ENCODE results near the gene RND3. TPM values are rescaled to one million over a fixed set of nuclear protein-coding genes. Genes with fewer than 3 reads are reported as not detected.

The RND3 gene
- polyA plus RNA-seq, 4 donors, result 14.8 to 36.2 (median 24.5) TPM

DNA sequence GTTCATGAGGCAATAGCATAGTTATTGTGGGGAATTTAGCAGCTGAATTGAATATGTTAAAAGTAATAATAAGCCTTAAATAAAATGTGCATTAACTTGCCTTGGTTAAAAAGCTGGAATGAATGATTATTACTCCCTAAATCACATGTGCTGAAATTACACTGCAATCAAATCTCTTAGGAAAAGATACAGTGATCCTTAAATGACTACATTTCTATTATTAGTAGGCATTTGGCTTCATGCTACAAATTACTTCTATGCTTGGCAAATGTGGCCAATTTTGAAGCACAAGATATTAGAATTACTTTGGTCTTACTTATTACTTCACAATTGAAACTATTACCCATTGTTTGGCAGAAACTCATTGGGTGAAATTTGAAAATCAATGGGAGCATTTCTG is 5.4 kb downstream of the RND3 start:
- peaks cover 0 to 2% (median 0%) of the 10 kb centered on the region in 3 donors for H3K36me3 ChIP-seq (ENCODE audit: control insufficient read depth in 3 of 3, insufficient read depth in 2 of 3, low read depth in 1 of 3, low read length in 3 of 3)
- FAIRE-seq, result no peak
- H3K4me1 ChIP-seq (ENCODE audit: control insufficient read depth in 3 of 3, insufficient read depth in 2 of 3, low read depth in 1 of 3, low read length in 2 of 3), result peaks cover 5 to 41% (median 9%) of the 10 kb centered on the region in 3 donors
- no peak overlapping the region for H3K27ac ChIP-seq (ENCODE audit: low read depth in 1 of 3, low read length in 2 of 3)
- H3K4me3 ChIP-seq (ENCODE audit: low read depth in 1 of 3, low read length in 3 of 3), result no peak overlapping the region
- peaks cover 0 to 6% (median 0%) of the 10 kb centered on the region in 3 donors for H3K27me3 ChIP-seq (ENCODE audit: control insufficient read depth in 3 of 3, insufficient read depth in 3 of 3, low read length in 3 of 3)
- DNase-seq, result no peak
- no peaks in the 10 kb centered on the region for H3K9me3 ChIP-seq (ENCODE audit: control insufficient read depth in 2 of 2, insufficient read depth in 1 of 2, low read depth in 1 of 2, low read length in 1 of 2)

DNA sequence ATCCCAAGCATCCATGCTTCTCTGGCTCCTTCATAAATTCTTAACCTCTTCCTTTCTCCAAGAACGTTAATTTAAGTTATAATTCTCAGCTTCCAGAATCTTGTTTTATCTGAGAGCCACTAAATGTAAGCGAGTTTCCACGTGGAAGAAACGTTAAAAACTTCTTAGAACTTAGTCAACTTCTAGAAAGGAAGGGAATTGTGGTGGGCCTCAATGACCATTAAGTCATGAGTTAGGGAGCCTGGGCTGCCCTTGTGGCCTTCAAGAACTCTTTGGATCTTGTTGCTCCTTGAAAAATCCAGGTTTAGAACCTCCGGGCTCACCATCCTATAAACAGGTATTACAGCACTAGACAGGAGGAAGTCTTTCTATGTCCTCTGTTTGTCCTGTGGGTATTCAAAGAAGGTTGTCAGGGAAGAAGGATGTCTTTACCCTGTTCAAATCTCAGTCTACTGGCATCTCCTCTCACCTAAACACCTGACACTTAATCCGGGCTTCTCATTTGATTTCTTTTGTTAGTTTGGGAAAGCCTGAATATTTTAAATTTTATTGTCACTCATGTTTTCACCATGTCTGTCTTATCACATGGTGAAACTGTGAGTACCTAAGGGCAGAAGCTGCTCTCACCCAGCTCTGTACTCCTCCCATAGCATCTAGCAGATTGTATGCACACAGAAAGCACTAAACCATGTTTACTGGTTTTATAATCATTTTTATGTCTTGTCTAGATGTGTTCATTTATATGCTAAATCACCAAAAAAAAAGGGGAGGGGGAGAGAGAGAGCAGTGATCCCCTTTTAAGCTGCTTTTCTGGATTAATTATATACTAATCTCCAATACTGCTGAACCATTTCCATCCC is 6.3 kb downstream of the RND3 start:
- Histone ChIP-seq H3K9me3 (ENCODE audit: control insufficient read depth in 2 of 2, insufficient read depth in 1 of 2, low read depth in 1 of 2, low read length in 1 of 2) (no peaks in the 10 kb centered on the region), H3K4me1 (ENCODE audit: control insufficient read depth in 3 of 3, insufficient read depth in 2 of 3, low read depth in 1 of 3, low read length in 2 of 3) (peaks cover 7 to 50% (median 12%) of the 10 kb centered on the region in 3 donors), H3K4me3 (ENCODE audit: low read depth in 1 of 3, low read length in 3 of 3) (no peak overlapping the region), H3K27ac (ENCODE audit: low read depth in 1 of 3, low read length in 2 of 3) (no peak overlapping the region), H3K27me3 (ENCODE audit: control insufficient read depth in 3 of 3, insufficient read depth in 3 of 3, low read length in 3 of 3) (peaks cover 0 to 4% (median 0%) of the 10 kb centered on the region in 3 donors), H3K36me3 (ENCODE audit: control insufficient read depth in 3 of 3, insufficient read depth in 2 of 3, low read depth in 1 of 3, low read length in 3 of 3) (peaks cover 0 to 2% (median 0%) of the 10 kb centered on the region in 3 donors)
- WGBS, 3 donors, result 87 to 91% (median 90%) methylated on average over 6 of the region's 6 CpGs
- DNase-seq (no peak), FAIRE-seq (no peak)

DNA sequence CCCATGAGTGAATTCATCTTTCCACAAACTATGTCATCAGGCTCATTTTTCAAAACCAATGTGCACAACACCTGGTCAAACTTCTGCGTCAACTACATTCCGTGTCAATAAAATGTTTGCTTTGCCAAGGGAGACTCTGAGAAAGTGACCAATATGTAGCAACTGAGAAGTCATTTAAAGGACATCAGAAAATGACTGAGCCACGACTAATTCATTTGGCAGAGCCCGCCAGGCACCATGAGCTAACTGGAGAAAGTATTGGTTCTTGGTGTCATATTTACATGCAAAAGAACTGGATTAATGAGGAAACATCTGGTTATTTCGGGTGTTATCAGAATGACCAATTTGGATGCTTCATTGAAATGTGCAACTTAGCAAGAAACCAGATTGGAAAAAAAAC is 7.2 kb downstream of the RND3 start:
- no peak for FAIRE-seq
- peak overlapping the region in 1 of 3 donors; percentile 94 for H3K27ac ChIP-seq (ENCODE audit: low read depth in 1 of 3, low read length in 2 of 3)
- WGBS, 3 donors, result 79 to 90% (median 81%) methylated on average over 5 of the region's 5 CpGs
- H3K9me3 ChIP-seq (ENCODE audit: control insufficient read depth in 2 of 2, insufficient read depth in 1 of 2, low read depth in 1 of 2, low read length in 1 of 2), result no peaks in the 10 kb centered on the region
- no peak for DNase-seq
- H3K4me3 ChIP-seq (ENCODE audit: low read depth in 1 of 3, low read length in 3 of 3), result no peak overlapping the region
- H3K36me3 ChIP-seq (ENCODE audit: control insufficient read depth in 3 of 3, insufficient read depth in 2 of 3, low read depth in 1 of 3, low read length in 3 of 3), result peaks cover 0 to 2% (median 0%) of the 10 kb centered on the region in 3 donors
- peaks cover 8 to 59% (median 13%) of the 10 kb centered on the region in 3 donors for H3K4me1 ChIP-seq (ENCODE audit: control insufficient read depth in 3 of 3, insufficient read depth in 2 of 3, low read depth in 1 of 3, low read length in 2 of 3)
- no peaks in the 10 kb centered on the region for H3K27me3 ChIP-seq (ENCODE audit: control insufficient read depth in 3 of 3, insufficient read depth in 3 of 3, low read length in 3 of 3)

DNA sequence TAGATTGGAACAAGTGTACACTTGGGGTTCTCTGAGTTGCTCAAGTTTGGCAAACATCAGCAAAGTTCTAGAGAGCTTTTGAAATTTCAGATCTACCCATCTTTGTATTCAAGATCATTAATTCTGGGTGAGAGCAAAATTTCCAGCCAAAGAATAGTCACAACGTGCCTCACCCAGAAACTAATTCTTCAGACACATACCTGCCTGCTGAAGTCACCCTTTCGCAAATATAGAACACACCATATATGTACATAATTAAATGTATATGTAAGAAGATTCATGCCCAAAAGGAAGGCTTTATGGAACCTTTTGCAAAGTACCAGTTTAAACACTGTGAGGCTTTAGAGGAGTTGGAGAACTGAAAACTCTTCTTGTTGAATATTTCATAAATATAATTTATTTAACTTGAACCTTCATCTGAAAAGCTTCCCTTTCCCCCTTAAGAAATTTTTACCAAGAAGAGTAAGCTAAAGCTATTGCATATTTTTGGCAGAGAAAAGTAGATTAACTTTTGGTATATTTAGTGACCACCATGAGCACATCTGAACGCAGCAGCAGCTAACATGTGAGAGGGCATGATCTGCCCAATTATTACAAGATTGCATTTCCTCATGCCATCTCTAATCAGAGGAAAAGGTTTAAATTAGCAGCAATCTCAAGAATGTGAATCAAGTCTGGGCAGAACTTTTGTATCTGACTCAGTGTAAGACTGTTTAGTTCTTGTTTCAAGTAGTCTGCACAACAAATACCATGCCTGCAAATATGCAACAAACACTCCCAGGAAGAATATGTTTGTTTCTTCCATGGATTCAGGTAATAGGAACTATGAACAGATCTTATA is 8.2 kb downstream of the RND3 start:
- H3K4me3 ChIP-seq (ENCODE audit: low read depth in 1 of 3, low read length in 3 of 3), result no peak overlapping the region
- FAIRE-seq, result no peak

DNA sequence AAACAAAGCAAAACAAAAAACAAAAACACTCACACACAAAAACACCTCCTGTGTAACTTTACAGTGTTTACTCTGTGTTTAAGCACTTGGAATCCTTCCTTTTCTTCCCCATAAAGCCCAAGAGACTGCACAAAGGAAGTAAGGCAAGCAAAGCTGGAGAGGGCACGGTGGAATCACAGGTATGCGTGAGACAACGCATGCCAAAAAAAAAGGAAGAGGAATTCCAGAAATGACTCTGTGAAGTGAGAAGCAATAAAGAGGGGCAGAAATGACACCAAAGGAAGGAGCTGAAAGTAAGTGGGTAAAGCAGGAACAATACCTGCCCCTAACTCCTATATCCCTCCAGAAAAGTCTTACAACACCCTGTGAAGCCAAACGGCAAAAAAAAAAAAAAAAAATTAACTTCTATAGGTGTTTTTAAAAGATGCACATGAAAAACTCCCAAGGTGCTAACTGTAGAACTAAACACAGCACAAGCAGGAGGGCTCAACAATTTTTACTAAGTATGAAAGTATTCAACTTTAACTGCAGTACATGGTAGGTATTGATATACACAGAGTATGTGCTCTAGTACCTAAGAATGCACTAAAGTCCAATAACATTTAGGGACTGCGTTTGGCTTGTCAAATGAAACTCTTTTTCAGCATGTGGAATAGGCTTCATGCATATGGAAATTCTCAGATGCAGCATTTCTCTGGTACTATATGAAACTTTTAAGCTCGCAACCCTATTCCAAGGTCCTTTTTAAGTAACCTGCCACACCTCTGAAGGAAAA is 9.1 kb downstream of the RND3 start:
- peak overlapping the region; percentile 44 to 94 (median 51) for H3K27ac ChIP-seq (ENCODE audit: low read depth in 1 of 3, low read length in 2 of 3)
- peak in 1 of 2 donors; percentile 43 for DNase-seq
- H3K4me1 ChIP-seq (ENCODE audit: control insufficient read depth in 3 of 3, insufficient read depth in 2 of 3, low read depth in 1 of 3, low read length in 2 of 3), result peaks cover 13 to 59% (median 17%) of the 10 kb centered on the region in 3 donors
- peak overlapping the region in 1 of 3 donors; percentile 19 for H3K4me3 ChIP-seq (ENCODE audit: low read depth in 1 of 3, low read length in 3 of 3)
- H3K36me3 ChIP-seq (ENCODE audit: control insufficient read depth in 3 of 3, insufficient read depth in 2 of 3, low read depth in 1 of 3, low read length in 3 of 3), result peaks cover 0 to 7% (median 0%) of the 10 kb centered on the region in 3 donors
- WGBS, 3 donors, result 21 to 45% (median 29%) methylated on average over 6 of the region's 6 CpGs
- no peak for FAIRE-seq
- H3K9me3 ChIP-seq (ENCODE audit: control insufficient read depth in 2 of 2, insufficient read depth in 1 of 2, low read depth in 1 of 2, low read length in 1 of 2), result no peaks in the 10 kb centered on the region
- no peaks in the 10 kb centered on the region for H3K27me3 ChIP-seq (ENCODE audit: control insufficient read depth in 3 of 3, insufficient read depth in 3 of 3, low read length in 3 of 3)

More for the DNA sequence above, 8.2 kb downstream of the RND3 start:
- Histone ChIP-seq H3K4me1 (ENCODE audit: control insufficient read depth in 3 of 3, insufficient read depth in 2 of 3, low read depth in 1 of 3, low read length in 2 of 3) (peaks cover 14 to 57% (median 16%) of the 10 kb centered on the region in 3 donors), H3K27me3 (ENCODE audit: control insufficient read depth in 3 of 3, insufficient read depth in 3 of 3, low read length in 3 of 3) (no peaks in the 10 kb centered on the region), H3K9me3 (ENCODE audit: control insufficient read depth in 2 of 2, insufficient read depth in 1 of 2, low read depth in 1 of 2, low read length in 1 of 2) (no peaks in the 10 kb centered on the region), H3K36me3 (ENCODE audit: control insufficient read depth in 3 of 3, insufficient read depth in 2 of 3, low read depth in 1 of 3, low read length in 3 of 3) (peaks cover 0 to 2% (median 0%) of the 10 kb centered on the region in 3 donors), H3K27ac (ENCODE audit: low read depth in 1 of 3, low read length in 2 of 3) (peak overlapping the region in 2 of 3 donors; percentile 36 to 94)
- 59 to 70% (median 66%) methylated on average over 3 of the region's 3 CpGs for WGBS, 3 donors
- DNase-seq, result peak in 1 of 2 donors; percentile 49

DNA sequence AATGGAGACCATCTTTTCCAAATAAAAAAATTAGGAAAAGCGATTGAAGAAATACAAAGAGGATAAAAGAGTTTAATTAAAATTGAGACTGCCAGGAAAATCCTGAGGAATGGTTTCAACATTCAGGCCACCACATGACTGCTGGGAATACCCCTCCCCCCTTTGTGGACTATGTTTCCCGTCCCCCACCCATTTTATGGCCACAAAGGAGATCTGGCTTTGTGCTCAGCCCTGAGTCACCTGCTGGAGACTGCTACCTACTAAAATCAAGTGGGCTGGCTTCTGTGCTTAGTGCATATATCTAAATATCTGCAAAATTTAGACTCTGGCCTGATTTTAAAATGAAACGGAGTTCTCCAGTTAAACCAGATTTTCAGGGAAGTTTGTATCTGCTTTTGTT is 10.1 kb downstream of the RND3 start:
- Histone ChIP-seq H3K36me3 (ENCODE audit: control insufficient read depth in 3 of 3, insufficient read depth in 2 of 3, low read depth in 1 of 3, low read length in 3 of 3) (peaks cover 0 to 7% (median 0%) of the 10 kb centered on the region in 3 donors), H3K27me3 (ENCODE audit: control insufficient read depth in 3 of 3, insufficient read depth in 3 of 3, low read length in 3 of 3) (no peaks in the 10 kb centered on the region), H3K4me3 (ENCODE audit: low read depth in 1 of 3, low read length in 3 of 3) (no peak overlapping the region), H3K27ac (ENCODE audit: low read depth in 1 of 3, low read length in 2 of 3) (peak overlapping the region; percentile 84 to 94 (median 90)), H3K4me1 (ENCODE audit: control insufficient read depth in 3 of 3, insufficient read depth in 2 of 3, low read depth in 1 of 3, low read length in 2 of 3) (peaks cover 10 to 61% (median 21%) of the 10 kb centered on the region in 3 donors), H3K9me3 (ENCODE audit: control insufficient read depth in 2 of 2, insufficient read depth in 1 of 2, low read depth in 1 of 2, low read length in 1 of 2) (no peaks in the 10 kb centered on the region)
- no peak for FAIRE-seq
- peak; percentile 88 to 92 for DNase-seq
- 24 to 45% (median 43%) methylated on average over 3 of the region's 3 CpGs for WGBS, 3 donors

DNA sequence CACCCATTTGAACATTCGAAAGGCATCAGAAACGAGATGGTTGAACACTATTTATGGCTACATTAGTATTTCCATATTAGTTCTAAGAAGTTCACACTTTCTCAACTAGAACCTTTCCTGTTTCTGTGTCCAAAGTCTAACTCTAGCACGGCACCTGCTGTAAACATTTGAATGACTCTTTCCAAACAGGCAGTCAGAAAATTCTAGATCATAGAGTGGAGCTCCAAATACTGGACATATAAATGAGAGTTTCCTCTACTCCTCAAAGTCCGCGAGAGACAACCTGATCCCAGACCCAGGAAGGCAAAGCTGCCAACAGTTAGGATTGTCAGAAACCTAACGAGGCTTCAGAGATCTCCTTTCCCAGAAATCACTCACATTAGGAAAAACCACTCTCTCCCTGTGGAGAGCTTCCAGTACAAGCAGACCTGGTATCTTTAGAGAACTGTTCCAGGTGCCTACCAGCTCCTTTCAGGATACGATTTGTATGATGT is 10.6 kb downstream of the RND3 start:
- peak; percentile 74 to 82 for DNase-seq
- H3K4me3 ChIP-seq (ENCODE audit: low read depth in 1 of 3, low read length in 3 of 3), result peak overlapping the region in 1 of 3 donors; percentile 1
- H3K27me3 ChIP-seq (ENCODE audit: control insufficient read depth in 3 of 3, insufficient read depth in 3 of 3, low read length in 3 of 3), result no peaks in the 10 kb centered on the region
- peaks cover 0 to 7% (median 0%) of the 10 kb centered on the region in 3 donors for H3K36me3 ChIP-seq (ENCODE audit: control insufficient read depth in 3 of 3, insufficient read depth in 2 of 3, low read depth in 1 of 3, low read length in 3 of 3)
- no peaks in the 10 kb centered on the region for H3K9me3 ChIP-seq (ENCODE audit: control insufficient read depth in 2 of 2, insufficient read depth in 1 of 2, low read depth in 1 of 2, low read length in 1 of 2)
- WGBS, 3 donors, result 21 to 36% (median 26%) methylated on average over 7 of the region's 7 CpGs
- H3K27ac ChIP-seq (ENCODE audit: low read depth in 1 of 3, low read length in 2 of 3), result peak overlapping the region; percentile 75 to 94 (median 90)
- FAIRE-seq, result no peak
- H3K4me1 ChIP-seq (ENCODE audit: control insufficient read depth in 3 of 3, insufficient read depth in 2 of 3, low read depth in 1 of 3, low read length in 2 of 3), result peaks cover 10 to 65% (median 24%) of the 10 kb centered on the region in 3 donors

All from small intestine (tissue), 7 donors.